Measurements from ENCODE around the gene JMY. TPM values are rescaled to one million over a fixed set of nuclear protein-coding genes. Genes with fewer than 3 reads are reported as not detected.

The JMY gene
- total and polyA plus RNA-seq, 7 experiments from 2014 or later: 6.5 to 47.0 (median 23.3) TPM

Other genes with a start within 250 kb of the JMY start
- 1 to 10 TPM in 1 of 5 experiments, under 1 TPM in 3, not detected in 1; 0.58 to 2.1 (median 0.73) TPM for gene DMGDH, start 166.5 kb upstream of the JMY start, total RNA-seq
- under 1 TPM in 1 of 2 donors, not detected in 1; 0.35 TPM for gene DMGDH, start 166.5 kb upstream of the JMY start, polyA plus RNA-seq
- not detected for gene BHMT2, start 166.4 kb upstream of the JMY start, total RNA-seq
- gene BHMT2, start 166.4 kb upstream of the JMY start, polyA plus RNA-seq: not detected
- not detected for gene BHMT, start 124.3 kb upstream of the JMY start, total RNA-seq
- gene BHMT, start 124.3 kb upstream of the JMY start, polyA plus RNA-seq: not detected

Measured in naive thymus-derived CD4-positive, alpha-beta T cell (primary cell).